A673 (cell line): ENCODE data around the gene TENM3. TPM values are rescaled to one million over a fixed set of nuclear protein-coding genes. Genes with fewer than 3 reads are reported as not detected.

Source experiments
- BruUV-seq: library from RNA; stranded (reverse); fragments of 400-500 nt; replicated peaks from 2 replicates; lab custom pipeline; 2021; lab: Mats Ljungman, UMichigan
- CTCF ChIA-PET: fragments of 300-600 bp; sonication (Branson Sonifier 250); formaldehyde crosslinking; loops from one replicate; lab custom pipeline; 2022; ENCODE audit warnings: antibody characterized with exemption; lab: Charles Lee
- POLR2A ChIA-PET: fragments of 300-600 bp; sonication (Branson Sonifier 250); formaldehyde crosslinking; loops from one replicate; lab custom pipeline; 2022; ENCODE audit warnings: antibody characterized with exemption; ENCODE audit not compliant: low non-redundant PET; lab: Charles Lee
- DNase-seq: peaks from one replicate; pipeline ENCODE4 v3.0.0-alpha.2; 2015; ENCODE audit warnings: low spot score
- H3K27ac ChIP-seq: fragments of 200-600 bp; sonication (generic); 2 replicates; pipeline ENCODE4 v1.5.1; 2016; ENCODE audit warnings: mixed run types, low read depth, mild to moderate bottlenecking, mixed read lengths, antibody characterized with exemption, low read length; ENCODE audit not compliant: poor library complexity, severe bottlenecking
- H3K27me3 ChIP-seq: fragments of 200-600 bp; sonication (generic); replicated peaks from 2 replicates; pipeline ENCODE4 v1.6.1; 2017; ENCODE audit warnings: mixed run types, low read depth, mild to moderate bottlenecking, mixed read lengths, antibody characterized with exemption, low read length; ENCODE audit not compliant: insufficient read depth, poor library complexity
- H3K36me3 ChIP-seq: fragments of 200-600 bp; sonication (generic); 2 replicates; pipeline ENCODE4 v1.6.1; 2016; ENCODE audit warnings: mixed run types, mild to moderate bottlenecking, mixed read lengths, antibody characterized with exemption, low read length; ENCODE audit not compliant: insufficient read depth, poor library complexity, severe bottlenecking
- H3K4me1 ChIP-seq: fragments of 200-600 bp; sonication (generic); 2 replicates; pipeline ENCODE4 v1.6.1; 2017; ENCODE audit warnings: mixed run types, mild to moderate bottlenecking, mixed read lengths, antibody characterized with exemption, low read length; ENCODE audit not compliant: insufficient read depth, poor library complexity, severe bottlenecking
- H3K4me3 ChIP-seq: fragments of 200-600 bp; sonication (generic); 2 replicates; pipeline ENCODE4 v1.5.1; 2016; ENCODE audit warnings: low read depth, mixed run types, mild to moderate bottlenecking, mixed read lengths, low read length; ENCODE audit not compliant: poor library complexity, severe bottlenecking
- H3K9me3 ChIP-seq: fragments of 200-600 bp; sonication (generic); 2 replicates; pipeline ENCODE4 v1.6.1; 2016; ENCODE audit warnings: mixed run types, low read depth, mild to moderate bottlenecking, mixed read lengths, antibody characterized with exemption, low read length; ENCODE audit not compliant: poor library complexity, severe bottlenecking
- EZH2 ChIP-seq: fragments of 200-600 bp; sonication (generic); IDR thresholded peaks from 2 replicates; pipeline ENCODE4 v1.6.1; 2017; ENCODE audit warnings: borderline replicate concordance, low read depth, mild to moderate bottlenecking, mixed read lengths, antibody characterized with exemption, low read length; ENCODE audit not compliant: poor library complexity, severe bottlenecking
- intact Hi-C: fragments of 100-400 bp; cut with micrococcal nuclease; formaldehyde crosslinking; loops from one replicate; pipeline ENCODE4 v1.10.0; 2022; ENCODE audit not compliant: unreplicated experiment
- total RNA-seq: library from RNA; stranded (reverse); gene quantifications from 2 replicates; pipeline ENCODE4 v1.2.3, GENCODE V29; 2021
- TF ChIP-seq, protein P1 (sequence below): fragments of 300-800, 200-600 bp; sonication (generic); conservative IDR thresholded peaks from 2 replicates; pipeline ENCODE4 v1.5.1; 2017; ENCODE audit warnings: low read depth, mild to moderate bottlenecking, antibody characterized with exemption, low read length, moderate library complexity, mixed read lengths

TENM3 gene
- total RNA-seq, 1 experiment from 2014 or later = 26.4 TPM

DNA sequence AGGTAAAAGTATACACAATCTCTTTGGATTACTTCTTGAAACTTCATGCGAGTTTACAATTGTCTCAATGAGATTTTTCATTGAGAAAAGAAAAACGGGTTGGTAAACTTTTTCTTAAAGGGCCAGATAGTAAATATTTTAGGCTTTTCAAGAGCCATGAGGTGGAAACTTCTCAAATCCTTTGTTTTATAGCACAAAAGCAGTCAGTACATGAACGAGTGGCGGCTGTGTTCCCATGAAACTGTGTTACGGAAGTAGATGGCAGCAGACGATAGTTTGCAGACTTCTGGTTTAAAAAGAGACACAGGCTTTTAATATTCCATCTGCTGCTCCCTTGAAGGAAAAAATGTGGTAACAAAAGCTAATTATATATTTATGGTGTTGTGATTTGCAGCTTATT lies 332.0 kb downstream of the TENM3 start:
- Histone ChIP-seq H3K4me1 (peaks cover 6% of the 10 kb centered on the region), H3K27me3 (no peaks in the 10 kb centered on the region), H3K27ac (no peak overlapping the region), H3K36me3 (no peaks in the 10 kb centered on the region), H3K9me3 (no peaks in the 10 kb centered on the region), H3K4me3 (no peak overlapping the region)
- no peak for DNase-seq
- intact Hi-C loops = no loop called here
- BruUV-seq = no TSS peak
- ChIA-PET CTCF (no interaction called here), POLR2A (no interaction called here)
- no peak for TF ChIP-seq EZH2
- TF ChIP-seq, protein P1, sequence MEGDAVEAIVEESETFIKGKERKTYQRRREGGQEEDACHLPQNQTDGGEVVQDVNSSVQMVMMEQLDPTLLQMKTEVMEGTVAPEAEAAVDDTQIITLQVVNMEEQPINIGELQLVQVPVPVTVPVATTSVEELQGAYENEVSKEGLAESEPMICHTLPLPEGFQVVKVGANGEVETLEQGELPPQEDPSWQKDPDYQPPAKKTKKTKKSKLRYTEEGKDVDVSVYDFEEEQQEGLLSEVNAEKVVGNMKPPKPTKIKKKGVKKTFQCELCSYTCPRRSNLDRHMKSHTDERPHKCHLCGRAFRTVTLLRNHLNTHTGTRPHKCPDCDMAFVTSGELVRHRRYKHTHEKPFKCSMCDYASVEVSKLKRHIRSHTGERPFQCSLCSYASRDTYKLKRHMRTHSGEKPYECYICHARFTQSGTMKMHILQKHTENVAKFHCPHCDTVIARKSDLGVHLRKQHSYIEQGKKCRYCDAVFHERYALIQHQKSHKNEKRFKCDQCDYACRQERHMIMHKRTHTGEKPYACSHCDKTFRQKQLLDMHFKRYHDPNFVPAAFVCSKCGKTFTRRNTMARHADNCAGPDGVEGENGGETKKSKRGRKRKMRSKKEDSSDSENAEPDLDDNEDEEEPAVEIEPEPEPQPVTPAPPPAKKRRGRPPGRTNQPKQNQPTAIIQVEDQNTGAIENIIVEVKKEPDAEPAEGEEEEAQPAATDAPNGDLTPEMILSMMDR = no peak

DNA sequence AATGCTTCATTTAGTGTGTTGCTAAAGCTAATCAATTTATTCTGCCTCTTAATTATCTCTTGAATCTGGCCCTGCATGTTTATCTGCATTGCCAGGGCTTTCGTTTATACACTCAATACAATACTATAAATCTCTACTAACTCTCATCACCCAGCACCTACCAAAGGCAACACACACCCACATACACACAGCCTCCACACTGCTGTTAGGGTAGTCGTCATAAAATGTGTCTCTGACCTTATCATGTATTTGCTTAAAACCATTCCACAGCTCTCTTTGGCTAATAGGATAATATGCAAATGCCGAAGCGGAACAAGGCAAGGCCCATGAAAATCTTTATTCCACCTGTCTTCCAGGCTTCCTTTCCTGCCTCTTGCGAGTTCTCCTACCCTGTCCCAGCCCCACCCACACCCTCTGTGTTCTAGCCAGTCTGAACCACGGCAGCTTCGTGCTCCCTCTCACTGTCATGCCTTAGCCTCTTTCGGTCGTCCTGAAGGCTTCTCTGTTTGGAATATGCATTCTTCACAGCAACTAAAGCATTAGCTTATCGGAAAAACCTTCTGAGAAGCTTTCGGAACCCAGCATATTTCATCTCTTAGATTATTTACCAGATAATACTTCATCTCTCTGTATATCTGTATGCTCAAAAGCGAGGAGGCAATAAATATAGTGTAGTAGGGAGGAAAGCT lies 333.5 kb downstream of the TENM3 start:
- CTCF ChIA-PET = no interaction called here
- BruUV-seq = no TSS peak
- no peak overlapping the region for H3K4me3 ChIP-seq
- intact Hi-C loops = no loop called here
- POLR2A ChIA-PET = no interaction called here
- H3K4me1 ChIP-seq = peaks cover 6% of the 10 kb centered on the region
- H3K27ac ChIP-seq = no peak overlapping the region
- no peaks in the 10 kb centered on the region for H3K36me3 ChIP-seq
- no peaks in the 10 kb centered on the region for H3K9me3 ChIP-seq
- no peak for DNase-seq
- no peaks in the 10 kb centered on the region for H3K27me3 ChIP-seq
- no peak for TF ChIP-seq EZH2
- TF ChIP-seq, protein P1 = no peak

DNA sequence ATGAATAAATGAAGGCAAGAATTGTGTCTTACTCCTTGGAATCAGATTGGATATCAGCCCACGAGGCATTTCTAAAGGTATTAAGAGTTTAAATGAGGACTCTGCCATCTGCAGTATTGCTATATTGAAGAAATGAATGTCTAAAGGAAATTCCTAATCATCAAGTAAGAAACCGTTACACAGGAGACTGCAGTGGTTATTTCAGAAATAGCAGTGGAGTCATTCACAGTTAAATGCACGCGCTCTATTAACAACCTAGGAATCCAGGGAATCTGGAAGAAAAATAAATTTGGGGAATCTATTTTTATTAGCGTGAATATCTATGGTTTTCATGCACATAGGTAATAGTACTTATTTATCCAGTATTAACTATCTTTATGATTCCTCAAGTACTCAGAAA lies 334.2 kb downstream of the TENM3 start:
- no peak overlapping the region for H3K27ac ChIP-seq
- POLR2A ChIA-PET = no interaction called here
- DNase-seq = no peak
- H3K9me3 ChIP-seq = no peaks in the 10 kb centered on the region
- no TSS peak for BruUV-seq
- H3K27me3 ChIP-seq = no peaks in the 10 kb centered on the region
- intact Hi-C loops = no loop called here
- no peak for TF ChIP-seq EZH2
- TF ChIP-seq, protein P1 = no peak
- H3K4me3 ChIP-seq = no peak overlapping the region
- CTCF ChIA-PET = no interaction called here
- peaks cover 6% of the 10 kb centered on the region for H3K4me1 ChIP-seq
- H3K36me3 ChIP-seq = no peaks in the 10 kb centered on the region
